Measurements from ENCODE around the gene SLC16A6. TPM values are rescaled to one million over a fixed set of nuclear protein-coding genes. Genes with fewer than 3 reads are reported as not detected.
A peak's percentile ranks its signal among the peaks of the same experiment; 100 is the strongest.

SLC16A6 gene
- total and polyA plus RNA-seq, 10 donors: 1.5 to 8.7 (median 5.9) TPM

- no peaks in the 10 kb centered on the region for H3K9me3 ChIP-seq
- DNase-seq: no peak
- H3K27me3 ChIP-seq (replicated peaks in 1 of 7): peaks cover 0 to under 1% (median 0%) of the 10 kb centered on the region in 7 donors
- intact Hi-C loops (cut with DNase I; ENCODE audit: low total_unique reads): no loop called here
- peak overlapping the region in 1 of 8 donors; percentile 29 for H3K27ac ChIP-seq
- H3K4me3 ChIP-seq: no peak overlapping the region
- WGBS, 5 donors: 70 to 81% (median 74%) methylated on average over 9 of the region's 9 CpGs
- H3K4me1 ChIP-seq: peaks cover 0 to 46% (median 20%) of the 10 kb centered on the region in 6 donors
- TF ChIP-seq POLR2A (IDR thresholded peaks at IDR 0.05) (no peak), POLR2AphosphoS5 (IDR thresholded peaks at IDR 0.05) (no peak)
- TF ChIP-seq, protein P1, sequence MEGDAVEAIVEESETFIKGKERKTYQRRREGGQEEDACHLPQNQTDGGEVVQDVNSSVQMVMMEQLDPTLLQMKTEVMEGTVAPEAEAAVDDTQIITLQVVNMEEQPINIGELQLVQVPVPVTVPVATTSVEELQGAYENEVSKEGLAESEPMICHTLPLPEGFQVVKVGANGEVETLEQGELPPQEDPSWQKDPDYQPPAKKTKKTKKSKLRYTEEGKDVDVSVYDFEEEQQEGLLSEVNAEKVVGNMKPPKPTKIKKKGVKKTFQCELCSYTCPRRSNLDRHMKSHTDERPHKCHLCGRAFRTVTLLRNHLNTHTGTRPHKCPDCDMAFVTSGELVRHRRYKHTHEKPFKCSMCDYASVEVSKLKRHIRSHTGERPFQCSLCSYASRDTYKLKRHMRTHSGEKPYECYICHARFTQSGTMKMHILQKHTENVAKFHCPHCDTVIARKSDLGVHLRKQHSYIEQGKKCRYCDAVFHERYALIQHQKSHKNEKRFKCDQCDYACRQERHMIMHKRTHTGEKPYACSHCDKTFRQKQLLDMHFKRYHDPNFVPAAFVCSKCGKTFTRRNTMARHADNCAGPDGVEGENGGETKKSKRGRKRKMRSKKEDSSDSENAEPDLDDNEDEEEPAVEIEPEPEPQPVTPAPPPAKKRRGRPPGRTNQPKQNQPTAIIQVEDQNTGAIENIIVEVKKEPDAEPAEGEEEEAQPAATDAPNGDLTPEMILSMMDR (IDR thresholded peaks at IDR 0.05 in 8 of 11, conservative IDR thresholded peaks at IDR 0.05 in 3 of 11): no peak
- H3K36me3 ChIP-seq: no peaks in the 10 kb centered on the region
Observed at GRCh38 chr17:68301438-68301959, 10.6 kb upstream of the SLC16A6 start.

DNA sequence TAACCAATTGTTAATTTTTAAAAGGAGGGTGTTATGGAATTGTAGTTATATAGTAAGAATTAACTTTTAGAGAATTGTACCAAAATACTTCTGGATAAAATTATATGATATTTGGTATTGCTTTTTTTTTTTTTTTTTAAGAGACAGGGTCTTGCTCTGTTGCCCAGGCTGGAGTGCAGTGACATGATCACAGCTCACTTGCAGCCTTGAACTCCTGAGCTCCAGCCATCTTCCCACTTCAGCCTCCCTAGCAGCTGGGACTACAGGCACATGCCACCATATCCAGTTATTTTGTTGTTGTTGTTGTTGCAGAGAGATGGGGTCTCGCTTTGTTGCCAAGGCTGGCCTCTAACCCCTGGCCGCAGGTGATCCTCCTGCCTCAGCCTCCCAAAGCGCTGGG is 8.9 kb upstream of the SLC16A6 start:
- Histone ChIP-seq H3K4me1 (peaks cover 0 to 56% (median 26%) of the 10 kb centered on the region in 6 donors), H3K9me3 (no peaks in the 10 kb centered on the region), H3K27me3 (replicated peaks in 1 of 7) (peaks cover 0 to 4% (median 0%) of the 10 kb centered on the region in 7 donors), H3K4me3 (no peak overlapping the region), H3K36me3 (no peaks in the 10 kb centered on the region), H3K27ac (no peak overlapping the region)
- intact Hi-C loops (cut with DNase I; ENCODE audit: low total_unique reads): loop anchor here (10.0 kb wide), 1 partner anchor 45 kb away; no protein-coding TSS in a partner anchor
- 97 to 100% (median 99%) methylated on average over 3 of the region's 3 CpGs for WGBS, 5 donors
- no peak for DNase-seq
- TF ChIP-seq POLR2A (IDR thresholded peaks at IDR 0.05) (no peak), POLR2AphosphoS5 (IDR thresholded peaks at IDR 0.05) (no peak)
- TF ChIP-seq, protein P1 (IDR thresholded peaks at IDR 0.05 in 8 of 11, conservative IDR thresholded peaks at IDR 0.05 in 3 of 11): no peak

DNA sequence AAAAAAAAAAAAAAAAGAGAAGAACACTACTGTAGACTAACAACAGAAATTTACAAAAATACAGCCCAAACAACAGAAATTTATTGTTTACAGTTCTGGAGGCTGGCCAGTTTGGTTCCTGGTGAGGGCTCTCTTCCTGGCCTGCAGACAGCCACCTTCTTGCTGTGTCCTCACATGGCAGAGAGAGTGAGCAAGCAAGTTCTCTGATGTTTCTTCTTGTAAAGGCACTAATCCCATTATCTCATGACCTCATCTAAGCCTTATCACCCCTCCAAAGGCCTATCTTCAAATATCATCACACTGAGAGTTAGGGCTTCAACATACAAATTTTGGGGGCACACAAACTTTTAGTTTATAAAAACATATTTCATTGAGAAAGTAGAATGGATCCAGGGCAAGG is 7.7 kb upstream of the SLC16A6 start:
- TF ChIP-seq POLR2AphosphoS5 (IDR thresholded peaks at IDR 0.05): no peak
- no peak for TF ChIP-seq POLR2A (IDR thresholded peaks at IDR 0.05)
- TF ChIP-seq, protein P1 (IDR thresholded peaks at IDR 0.05 in 8 of 11, conservative IDR thresholded peaks at IDR 0.05 in 3 of 11): no peak
- H3K36me3 ChIP-seq: no peaks in the 10 kb centered on the region
- H3K27me3 ChIP-seq (replicated peaks in 1 of 7): peaks cover 0 to 4% (median 0%) of the 10 kb centered on the region in 7 donors
- no peaks in the 10 kb centered on the region for H3K9me3 ChIP-seq
- H3K4me1 ChIP-seq: peaks cover 0 to 67% (median 30%) of the 10 kb centered on the region in 6 donors
- intact Hi-C loops (cut with DNase I; ENCODE audit: low total_unique reads): loop anchor here (10.0 kb wide), 1 partner anchor 46 kb away; no protein-coding TSS in a partner anchor
- no peak for DNase-seq
- H3K27ac ChIP-seq: peak overlapping the region in 2 of 8 donors; percentile 84
- no peak overlapping the region for H3K4me3 ChIP-seq

DNA sequence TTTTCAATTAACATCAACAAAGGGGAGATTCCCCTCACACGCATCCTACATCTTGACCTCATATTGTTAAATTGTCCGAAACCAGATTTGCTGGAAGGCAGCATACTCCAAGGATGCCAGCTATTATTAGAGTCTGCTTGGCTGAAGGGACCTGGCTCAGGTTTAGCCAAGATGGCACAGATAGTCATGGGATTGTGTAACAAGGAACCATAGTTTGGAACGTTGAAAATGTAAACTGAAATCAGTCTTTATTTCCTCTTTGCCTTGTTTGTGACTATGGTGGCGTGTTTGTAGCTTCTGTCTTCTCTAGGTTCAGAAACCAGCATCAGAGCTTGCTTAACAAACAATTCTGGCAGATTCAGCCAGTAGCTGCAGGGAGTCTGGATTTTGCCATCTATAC is 6.3 kb upstream of the SLC16A6 start:
- Histone ChIP-seq H3K4me3 (peak overlapping the region in 2 of 8 donors; percentile 10 to 41), H3K4me1 (peaks cover 0 to 78% (median 43%) of the 10 kb centered on the region in 6 donors), H3K9me3 (no peaks in the 10 kb centered on the region), H3K27me3 (replicated peaks in 1 of 7) (peaks cover 0 to 8% (median 0%) of the 10 kb centered on the region in 7 donors), H3K36me3 (no peaks in the 10 kb centered on the region), H3K27ac (peak overlapping the region; percentile 38 to 90 (median 84))
- WGBS, 5 donors: 56 to 77% (median 66%) methylated on average over 4 of the region's 4 CpGs
- DNase-seq: no peak
- TF ChIP-seq POLR2AphosphoS5 (IDR thresholded peaks at IDR 0.05): no peak
- TF ChIP-seq, protein P1 (IDR thresholded peaks at IDR 0.05 in 8 of 11, conservative IDR thresholded peaks at IDR 0.05 in 3 of 11): no peak
- TF ChIP-seq POLR2A (IDR thresholded peaks at IDR 0.05): no peak
- intact Hi-C loops (cut with DNase I; ENCODE audit: low total_unique reads): loop anchor here (10.0 kb wide), 1 partner anchor 48 kb away; no protein-coding TSS in a partner anchor

Measured in spleen (tissue), 11 donors.